Liver (tissue), 9 donors: ENCODE measurements around the gene COL23A1. TPM values are rescaled to one million over a fixed set of nuclear protein-coding genes. Genes with fewer than 3 reads are reported as not detected.
"Not testable (repeated sequence)": the region's sequence is repeated elsewhere in the genome, so short reads cannot be mapped to it uniquely, and the experiment has no call there.

Experiments
- DNase-seq: peaks from one replicate; pipeline ENCODE4 v3.0.0-alpha.2; 2017; ENCODE audit warnings: low spot score
- H3K27ac ChIP-seq, 2 donors: one replicate each; pipeline ENCODE4 v1.7.0; 2013; ENCODE audit warnings: inconsistent platforms in 2 of 2, low read length in 2 of 2, control low read depth in 1 of 2, low read depth in 1 of 2, mild to moderate bottlenecking in 1 of 2
- H3K27me3 ChIP-seq, 4 donors: one replicate each; pipeline versions ENCODE4 v1.6.1 to v1.7.0; 2013; ENCODE audit warnings: low read length in 3 of 4, inconsistent platforms in 1 of 4, mild to moderate bottlenecking in 1 of 4, moderate library complexity in 1 of 4; ENCODE audit not compliant: control insufficient read depth in 4 of 4, insufficient read depth in 4 of 4
- H3K36me3 ChIP-seq, 4 donors: one replicate each; pipeline versions ENCODE4 v1.6.1 to v1.7.0; 2013; ENCODE audit warnings: low read length in 3 of 4, mild to moderate bottlenecking in 3 of 4, low read depth in 1 of 4, moderate library complexity in 1 of 4; ENCODE audit not compliant: control insufficient read depth in 4 of 4, insufficient read depth in 3 of 4
- H3K4me1 ChIP-seq, 4 donors: one replicate each; pipeline versions ENCODE4 v1.6.1 to v1.7.0; 2013; ENCODE audit warnings: low read length in 3 of 4, mild to moderate bottlenecking in 3 of 4, moderate library complexity in 1 of 4; ENCODE audit not compliant: control insufficient read depth in 4 of 4, insufficient read depth in 4 of 4
- H3K4me3 ChIP-seq, 3 donors: one replicate each; pipeline versions ENCODE4 v1.6.1 to v1.7.0; 2013; ENCODE audit warnings: low read length in 3 of 3, control low read depth in 1 of 3, low read depth in 1 of 3, mild to moderate bottlenecking in 1 of 3
- H3K9ac ChIP-seq, 2 donors: one replicate each; pipeline ENCODE4 v1.7.0; 2013; ENCODE audit warnings: low read length in 2 of 2, mild to moderate bottlenecking in 2 of 2, moderate library complexity in 2 of 2, control low read depth in 1 of 2, low read depth in 1 of 2
- H3K9me3 ChIP-seq, 4 donors: one replicate each; pipeline versions ENCODE4 v1.6.1 to v1.7.0; 2013; ENCODE audit warnings: low read length in 3 of 4; ENCODE audit not compliant: control insufficient read depth in 4 of 4
- ATF3 ChIP-seq: IDR thresholded peaks from 2 replicates; pipeline ENCODE4 v1.6.1; 2016; ENCODE audit warnings: antibody characterized with exemption
- CTCF ChIP-seq: fragments of 150-350 bp; IDR thresholded peaks from 2 replicates; pipeline ENCODE4 v1.5.1; 2017; ENCODE audit warnings: improper control_type of control experiment, low read depth, low read length; ENCODE audit not compliant: missing input control
- EGR1 ChIP-seq, 2 donors: IDR thresholded peaks; 2 replicates each; pipeline ENCODE4 v1.6.1; 2016 to 2018; ENCODE audit warnings: antibody characterized with exemption in 2 of 2, low read depth in 2 of 2
- FOXA1 ChIP-seq: IDR thresholded peaks from 2 replicates; pipeline ENCODE4 v1.6.1; 2016; ENCODE audit warnings: antibody characterized with exemption
- FOXA2 ChIP-seq: IDR thresholded peaks from 2 replicates; pipeline ENCODE4 v1.6.1; 2016; ENCODE audit warnings: antibody characterized with exemption
- GABPA ChIP-seq, 2 donors: IDR thresholded peaks in 1 of 2; conservative IDR thresholded peaks in 1 of 2; 2 replicates each; pipeline ENCODE4 v1.6.1; 2016; ENCODE audit warnings: antibody characterized with exemption in 2 of 2, mild to moderate bottlenecking in 1 of 2, moderate library complexity in 1 of 2
- HNF4G ChIP-seq: IDR thresholded peaks from 2 replicates; pipeline ENCODE4 v1.6.1; 2016; ENCODE audit warnings: antibody characterized with exemption
- JUND ChIP-seq, 2 donors: IDR thresholded peaks; 2 replicates each; pipeline ENCODE4 v1.6.1; 2016; ENCODE audit warnings: antibody characterized with exemption in 2 of 2
- MAX ChIP-seq: IDR thresholded peaks from 2 replicates; pipeline ENCODE4 v1.6.1; 2016; ENCODE audit warnings: antibody characterized with exemption
- RAD21 ChIP-seq, 2 donors: IDR thresholded peaks; 2 replicates each; pipeline ENCODE4 v1.6.1; 2016; ENCODE audit warnings: antibody characterized with exemption in 2 of 2, mild to moderate bottlenecking in 2 of 2
- REST ChIP-seq: IDR thresholded peaks from 2 replicates; pipeline ENCODE4 v1.6.1; 2016; ENCODE audit warnings: antibody characterized with exemption, mild to moderate bottlenecking
- RXRA ChIP-seq, 2 donors: IDR thresholded peaks; 2 replicates each; pipeline ENCODE4 v1.6.1; 2017 to 2018; ENCODE audit warnings: antibody characterized with exemption in 2 of 2, mild to moderate bottlenecking in 1 of 2
- SP1 ChIP-seq: IDR thresholded peaks from 2 replicates; pipeline ENCODE4 v1.6.1; 2018; ENCODE audit warnings: antibody characterized with exemption, mild to moderate bottlenecking
- TAF1 ChIP-seq: conservative IDR thresholded peaks from 2 replicates; pipeline ENCODE4 v1.6.1; 2016; ENCODE audit warnings: antibody characterized with exemption, mild to moderate bottlenecking
- YY1 ChIP-seq: IDR thresholded peaks from 2 replicates; pipeline ENCODE4 v1.6.1; 2016; ENCODE audit warnings: antibody characterized with exemption, mild to moderate bottlenecking
- ZBTB33 ChIP-seq: IDR thresholded peaks from 2 replicates; pipeline ENCODE4 v1.6.1; 2016; ENCODE audit warnings: antibody characterized with exemption
- WGBS: extraction: QIAGEN DNeasy Blood & Tissue Kit; methylation state at CpG from one replicate; pipeline ENCODE4 v1.1.7; 2013; 5-methylcytosine and 5-hydroxymethylcytosine counted together
- polyA plus RNA-seq, 2 donors: library from polyadenylated mRNA; stranded (reverse) in 1 of 2; unstranded in 1 of 2; fragments of 200-250 nt in 1 of 2; fragments of >200 nt in 1 of 2; fragmentation: Nextera tagmentation in 1 of 2; extraction: Ambion mirVana in 1 of 2; gene quantifications; one replicate each; pipeline versions ENCODE4 v1.2.1 to v1.2.3, GENCODE V29; 2013 to 2015
- total RNA-seq, 2 donors: library from RNA; depleted of rRNA; stranded (reverse); fragments of >200 nt; gene quantifications; one replicate each; pipeline ENCODE4 v1.2.3, GENCODE V29; 2014
- donor health status: healthy.
- donor health status: healthy.
- donor health status: healthy.
- donor health status: healthy.
- donor health status: healthy.

COL23A1 gene
- total and polyA plus RNA-seq, 4 donors: 0.08 to 1.4 (median 0.27) TPM

GRCh38 chr5:178318893-178319292 is 271.3 kb downstream of the COL23A1 start (continued):
- TF ChIP-seq EGR1 (IDR thresholded peaks at IDR 0.05; ENCODE audit: low read depth in 2 of 2) (no peak), FOXA2 (no peak)

GRCh38 chr5:178318382-178318781 is 271.8 kb downstream of the COL23A1 start:
- Histone ChIP-seq H3K27ac (no peak overlapping the region), H3K9me3 (no peaks in the 10 kb centered on the region), H3K9ac (no peak overlapping the region), H3K36me3 (no peaks in the 10 kb centered on the region), H3K4me3 (no peak overlapping the region), H3K4me1 (no peaks in the 10 kb centered on the region), H3K27me3 (no peaks in the 10 kb centered on the region)
- DNase-seq: no peak
- WGBS: 96% methylated on average over 17 of the region's 17 CpGs
- TF ChIP-seq SP1: no peak
- TF ChIP-seq RXRA (IDR thresholded peaks at IDR 0.05): no peak
- TF ChIP-seq CTCF: no peak
- TF ChIP-seq FOXA2: no peak
- TF ChIP-seq ZBTB33: no peak
- TF ChIP-seq GABPA (IDR thresholded peaks at IDR 0.05 in 1 of 2, conservative IDR thresholded peaks at IDR 0.05 in 1 of 2): no peak
- TF ChIP-seq JUND (IDR thresholded peaks at IDR 0.05): no peak
- TF ChIP-seq REST: no peak
- TF ChIP-seq TAF1: no peak
- no peak for TF ChIP-seq EGR1 (IDR thresholded peaks at IDR 0.05; ENCODE audit: low read depth in 2 of 2)
- no peak for TF ChIP-seq RAD21 (IDR thresholded peaks at IDR 0.05)
- no peak for TF ChIP-seq FOXA1
- no peak for TF ChIP-seq ATF3
- no peak for TF ChIP-seq HNF4G
- no peak for TF ChIP-seq MAX
- TF ChIP-seq YY1: no peak

- not testable (repeated sequence) for H3K9ac ChIP-seq, DNase-seq, H3K27ac ChIP-seq, H3K4me3 ChIP-seq, H3K4me1 ChIP-seq, H3K9me3 ChIP-seq, H3K27me3 ChIP-seq, H3K36me3 ChIP-seq
- 85% methylated on average over 5 of the region's 5 CpGs for WGBS
Observed at GRCh38 chr5:178317727-178318126, 272.5 kb downstream of the COL23A1 start.
